Vagina (tissue), 2 donors: ENCODE measurements around the gene TMEM183A.

Source experiments
- POLR2A ChIP-seq, 2 donors: fragments of 450-650 bp; IDR thresholded peaks; one replicate each; pipeline ENCODE4 v1.6.1; 2017; ENCODE audit warnings: antibody characterized with exemption in 2 of 2, mild to moderate bottlenecking in 2 of 2, moderate library complexity in 2 of 2
- POLR2AphosphoS5 ChIP-seq, 2 donors: sonication (generic); formaldehyde crosslinking; IDR thresholded peaks; one replicate each; pipeline ENCODE4 v1.9.0; 2017; ENCODE audit warnings: antibody characterized with exemption in 2 of 2, mild to moderate bottlenecking in 2 of 2, low read depth in 1 of 2; ENCODE audit not compliant: insufficient read depth in 1 of 2
- TF ChIP-seq, protein P1 (sequence below), 3 experiments: fragments of 450-650 bp in 2 of 3; fragments of 200-600 bp in 1 of 3; sonication (generic) in 1 of 3; IDR thresholded peaks; one replicate each; pipeline ENCODE4 v1.5.1; 2017 to 2019; ENCODE audit warnings: antibody characterized with exemption in 3 of 3, mild to moderate bottlenecking in 2 of 3, moderate library complexity in 2 of 3

DNA sequence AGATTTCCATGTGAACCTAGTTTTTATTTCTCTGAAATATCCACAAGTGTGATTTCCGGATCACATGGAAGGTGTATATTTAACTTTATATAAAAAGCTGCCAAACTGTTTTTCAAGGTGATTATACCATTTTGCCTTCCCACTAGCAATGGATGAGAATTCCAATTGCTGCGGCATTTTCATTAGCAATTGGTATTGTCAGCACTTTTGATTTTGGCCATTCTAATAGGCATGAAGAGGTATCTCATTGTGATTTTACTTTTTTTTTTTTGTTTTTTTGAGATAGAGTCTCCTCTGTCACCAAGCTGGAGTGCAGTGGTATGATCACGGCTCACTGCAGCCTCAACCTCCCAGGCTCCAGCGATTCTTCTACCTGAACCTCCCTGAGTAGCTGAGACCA lies 35.1 kb upstream of the TMEM183A start:
- TF ChIP-seq POLR2AphosphoS5 (IDR thresholded peaks at IDR 0.05; ENCODE audit: insufficient read depth in 1 of 2, low read depth in 1 of 2) (no peak), POLR2A (IDR thresholded peaks at IDR 0.05) (no peak)
- TF ChIP-seq, protein P1, sequence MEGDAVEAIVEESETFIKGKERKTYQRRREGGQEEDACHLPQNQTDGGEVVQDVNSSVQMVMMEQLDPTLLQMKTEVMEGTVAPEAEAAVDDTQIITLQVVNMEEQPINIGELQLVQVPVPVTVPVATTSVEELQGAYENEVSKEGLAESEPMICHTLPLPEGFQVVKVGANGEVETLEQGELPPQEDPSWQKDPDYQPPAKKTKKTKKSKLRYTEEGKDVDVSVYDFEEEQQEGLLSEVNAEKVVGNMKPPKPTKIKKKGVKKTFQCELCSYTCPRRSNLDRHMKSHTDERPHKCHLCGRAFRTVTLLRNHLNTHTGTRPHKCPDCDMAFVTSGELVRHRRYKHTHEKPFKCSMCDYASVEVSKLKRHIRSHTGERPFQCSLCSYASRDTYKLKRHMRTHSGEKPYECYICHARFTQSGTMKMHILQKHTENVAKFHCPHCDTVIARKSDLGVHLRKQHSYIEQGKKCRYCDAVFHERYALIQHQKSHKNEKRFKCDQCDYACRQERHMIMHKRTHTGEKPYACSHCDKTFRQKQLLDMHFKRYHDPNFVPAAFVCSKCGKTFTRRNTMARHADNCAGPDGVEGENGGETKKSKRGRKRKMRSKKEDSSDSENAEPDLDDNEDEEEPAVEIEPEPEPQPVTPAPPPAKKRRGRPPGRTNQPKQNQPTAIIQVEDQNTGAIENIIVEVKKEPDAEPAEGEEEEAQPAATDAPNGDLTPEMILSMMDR (IDR thresholded peaks at IDR 0.05), result no peak
